Measurements from ENCODE around the gene NFATC3. TPM values are rescaled to one million over a fixed set of nuclear protein-coding genes. Genes with fewer than 3 reads are reported as not detected.
"Not testable (repeated sequence)": the region's sequence is repeated elsewhere in the genome, so short reads cannot be mapped to it uniquely, and the experiment has no call there.

Gene NFATC3
- total and polyA plus RNA-seq, 7 donors: 4.8 to 52.2 (median 42.8) TPM

DNA sequence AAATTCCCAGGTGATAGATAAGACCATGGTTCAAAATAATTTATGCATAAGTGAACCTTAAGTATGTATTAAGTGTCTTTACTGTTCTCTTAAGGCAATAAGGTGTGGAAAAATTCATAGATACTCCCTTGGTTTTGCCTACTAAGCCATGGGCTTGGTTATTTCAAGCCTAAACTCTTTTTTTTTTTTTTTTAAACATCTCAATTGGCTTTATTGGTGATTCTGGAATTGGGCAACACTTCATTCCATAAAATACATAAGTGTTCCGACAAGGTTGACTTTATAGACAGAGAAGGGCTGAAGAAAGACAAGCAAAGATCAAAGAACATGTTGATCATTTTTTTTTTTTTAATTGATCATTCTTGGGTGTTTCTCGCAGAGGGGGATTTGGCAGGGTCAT, 77.2 kb downstream of the NFATC3 start:
- no peaks in the 10 kb centered on the region for H3K27me3 ChIP-seq
- H3K9me3 ChIP-seq: no peaks in the 10 kb centered on the region
- H3K27ac ChIP-seq: no peak overlapping the region
- WGBS, 2 donors: 92 to 94% methylated on average over 2 of the region's 2 CpGs
- H3K36me3 ChIP-seq: peaks cover 0 to 34% (median 9%) of the 10 kb centered on the region in 4 donors
- no peak for TF ChIP-seq POLR2AphosphoS5 (IDR thresholded peaks at IDR 0.05)
- TF ChIP-seq POLR2A (IDR thresholded peaks at IDR 0.05): no peak
- no peak for TF ChIP-seq CTCF (IDR thresholded peaks at IDR 0.05)
- no peak for TF ChIP-seq EP300 (IDR thresholded peaks at IDR 0.05)
- intact Hi-C loops (cut with DNase I): no loop called here
- H3K4me3 ChIP-seq: no peak overlapping the region
- no peaks in the 10 kb centered on the region for H3K4me1 ChIP-seq
- DNase-seq: no peak

GRCh38 chr16:68163275-68163674, 78.1 kb downstream of the NFATC3 start:
- H3K27me3 ChIP-seq; H3K9me3 ChIP-seq; H3K4me3 ChIP-seq; DNase-seq; intact Hi-C loops (cut with DNase I); H3K4me1 ChIP-seq; H3K27ac ChIP-seq: not testable (repeated sequence)
- H3K36me3 ChIP-seq: peaks cover 0 to 33% (median 8%) of the 10 kb centered on the region in 4 donors
- WGBS, 2 donors: 96 to 98% methylated on average over 30 to 31 of the region's 31 CpGs

GRCh38 chr16:68166264-68166663, 81.1 kb downstream of the NFATC3 start:
- Histone ChIP-seq H3K36me3 (peaks cover 0 to 35% (median 0%) of the 10 kb centered on the region in 4 donors), H3K27ac (no peak overlapping the region), H3K4me3 (no peak overlapping the region), H3K4me1 (no peaks in the 10 kb centered on the region), H3K27me3 (no peaks in the 10 kb centered on the region), H3K9me3 (no peaks in the 10 kb centered on the region)
- 81 to 90% methylated on average over 3 of the region's 3 CpGs for WGBS, 2 donors
- TF ChIP-seq EP300 (IDR thresholded peaks at IDR 0.05) (no peak), POLR2AphosphoS5 (IDR thresholded peaks at IDR 0.05) (no peak), CTCF (IDR thresholded peaks at IDR 0.05) (no peak), POLR2A (IDR thresholded peaks at IDR 0.05) (no peak)
- no peak for DNase-seq
- intact Hi-C loops (cut with DNase I): no loop called here

- Histone ChIP-seq H3K4me3 (no peak overlapping the region), H3K27ac (no peak overlapping the region), H3K27me3 (no peaks in the 10 kb centered on the region), H3K36me3 (peaks cover 2 to 75% (median 12%) of the 10 kb centered on the region in 4 donors), H3K4me1 (no peaks in the 10 kb centered on the region), H3K9me3 (no peaks in the 10 kb centered on the region)
- intact Hi-C loops (cut with DNase I): no loop called here
- TF ChIP-seq POLR2AphosphoS5 (IDR thresholded peaks at IDR 0.05): no peak
- no peak for TF ChIP-seq EP300 (IDR thresholded peaks at IDR 0.05)
- TF ChIP-seq CTCF (IDR thresholded peaks at IDR 0.05): no peak
- no peak for TF ChIP-seq POLR2A (IDR thresholded peaks at IDR 0.05)
- WGBS, 2 donors: 93 to 95% methylated on average over 2 of the region's 2 CpGs
- DNase-seq: no peak
Observed at GRCh38 chr16:68179196-68179795, 94.1 kb downstream of the NFATC3 start.

DNA sequence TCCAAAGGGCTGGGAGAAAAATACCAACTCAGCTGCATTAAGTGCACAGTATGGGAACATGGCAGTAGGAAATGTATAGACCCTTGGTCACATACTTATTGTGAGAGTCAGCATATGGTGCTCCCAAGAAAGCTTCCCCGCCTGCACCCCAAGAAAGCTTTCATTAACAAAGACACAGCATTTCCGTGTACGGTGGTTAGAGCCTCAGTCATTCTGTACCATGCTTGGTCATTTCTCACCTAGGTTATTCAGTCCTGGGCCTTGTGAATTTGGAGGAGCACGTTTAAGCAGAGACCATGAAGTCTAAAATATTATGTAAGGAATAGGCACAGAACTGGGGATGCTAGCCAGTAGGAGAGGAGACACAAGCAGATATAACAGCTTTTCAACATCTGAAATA, 94.7 kb downstream of the NFATC3 start:
- Histone ChIP-seq H3K9me3 (no peaks in the 10 kb centered on the region), H3K27me3 (no peaks in the 10 kb centered on the region), H3K36me3 (peaks cover 3 to 75% (median 12%) of the 10 kb centered on the region in 4 donors), H3K4me1 (no peaks in the 10 kb centered on the region), H3K27ac (no peak overlapping the region), H3K4me3 (no peak overlapping the region)
- no peak for DNase-seq
- 89 to 91% methylated on average over 4 of the region's 4 CpGs for WGBS, 2 donors
- intact Hi-C loops (cut with DNase I): no loop called here
- TF ChIP-seq CTCF (IDR thresholded peaks at IDR 0.05) (no peak), EP300 (IDR thresholded peaks at IDR 0.05) (no peak), POLR2AphosphoS5 (IDR thresholded peaks at IDR 0.05) (no peak), POLR2A (IDR thresholded peaks at IDR 0.05) (no peak)

Measured in sigmoid colon (tissue), 7 donors.